HepG2 (cell line): ENCODE measurements around the gene CAPZA1. TPM values are rescaled to one million over a fixed set of nuclear protein-coding genes. Genes with fewer than 3 reads are reported as not detected.

Source experiments
- AHDC1 ChIP-seq: sonication (generic); formaldehyde crosslinking; IDR thresholded peaks from 2 replicates; pipeline ENCODE4 v1.5.1; 2020; ENCODE audit warnings: mild to moderate bottlenecking, missing genetic modification reagents, borderline replicate concordance
- CHD4 ChIP-seq: fragments of 200-600 bp; sonication (generic); IDR thresholded peaks from 2 replicates; pipeline ENCODE4 v1.7.0; 2017; ENCODE audit warnings: mild to moderate bottlenecking, low read length, borderline replicate concordance
- EED ChIP-seq: sonication (generic); formaldehyde crosslinking; IDR thresholded peaks from 2 replicates; pipeline ENCODE4 v1.5.0; 2020; ENCODE audit warnings: mild to moderate bottlenecking, missing genetic modification reagents
- GABPA ChIP-seq, 2 experiments: IDR thresholded peaks; 2 replicates each; pipeline ENCODE4 v1.6.1; 2011 to 2016; ENCODE audit warnings: low read depth in 2 of 2, low read length in 1 of 2, missing biosample characterization in 1 of 2, missing genetic modification characterization in 1 of 2
- KIAA2018 ChIP-seq: sonication (generic); formaldehyde crosslinking; IDR thresholded peaks from 2 replicates; pipeline ENCODE4 v1.5.0; 2020; ENCODE audit warnings: mild to moderate bottlenecking, missing genetic modification reagents, borderline replicate concordance
- MED1 ChIP-seq: sonication (generic); formaldehyde crosslinking; IDR thresholded peaks from 2 replicates; pipeline ENCODE4 v1.4.0; 2020; ENCODE audit warnings: missing genetic modification reagents
- NR2F6 ChIP-seq, 2 experiments: IDR thresholded peaks; 2 replicates each; pipeline ENCODE4 v1.6.1; 2016; ENCODE audit warnings: antibody characterized with exemption in 1 of 2, mild to moderate bottlenecking in 1 of 2
- POLR2A ChIP-seq, 2 experiments: IDR thresholded peaks; 2 replicates each; pipeline ENCODE4 v1.6.1; 2011; ENCODE audit warnings: low read depth in 2 of 2, low read length in 2 of 2, mild to moderate bottlenecking in 1 of 2, moderate library complexity in 1 of 2; ENCODE audit not compliant: insufficient read depth in 1 of 2
- TCF7L2 ChIP-seq: IDR thresholded peaks from 2 replicates; pipeline ENCODE4 v1.6.1; 2011; ENCODE audit warnings: mild to moderate bottlenecking, low read depth, low read length, moderate library complexity
- TOPORS ChIP-seq: sonication (generic); formaldehyde crosslinking; IDR thresholded peaks from 2 replicates; pipeline ENCODE4 v1.8.0; 2023; ENCODE audit warnings: mild to moderate bottlenecking, missing genetic modification reagents
- YEATS2 ChIP-seq: sonication (generic); formaldehyde crosslinking; IDR thresholded peaks from 2 replicates; pipeline ENCODE4 v1.4.0; 2020; ENCODE audit warnings: missing genetic modification reagents, borderline replicate concordance
- ZNF275 ChIP-seq: sonication (generic); formaldehyde crosslinking; IDR thresholded peaks from 2 replicates; pipeline ENCODE4 v1.8.0; 2022; ENCODE audit warnings: missing genetic modification reagents, mild to moderate bottlenecking, inconsistent platforms, borderline replicate concordance
- polyA plus RNA-seq, 8 experiments: library from polyadenylated mRNA; depleted of rRNA in 3 of 8; stranded (reverse) in 7 of 8; unstranded in 1 of 8; fragments of >200 nt; fragmentation: Illumina TruSeq in 4 of 8; extraction: Trizol in 4 of 8; gene quantifications; 2 replicates each; pipeline versions ENCODE4 v1.2.1 to v1.2.3, GENCODE V29; 2011 to 2016; ENCODE audit warnings: low read depth in 4 of 8, missing spikeins in 1 of 8, mixed read lengths in 1 of 8; ENCODE audit not compliant: insufficient read depth in 1 of 8
- total RNA-seq, 5 experiments: library from RNA; depleted of rRNA; stranded (reverse); fragments of >200 nt; fragmentation: Illumina TruSeq; extraction: Trizol; gene quantifications; 2 replicates each; pipeline ENCODE4 v1.2.3, GENCODE V29; 2016; ENCODE audit warnings: low read depth in 1 of 5

CAPZA1 gene
- total and polyA plus RNA-seq, 2 of the 13 experiments (the other 11 are each of a cell fraction or from before 2014, with no cell fraction given), result 67.0 to 117 TPM

- no peak for TF ChIP-seq KIAA2018 (CRISPR knock-in tag)
- no peak; the same call in 1 of the 2 replicates for TF ChIP-seq YEATS2
- TF ChIP-seq GABPA (IDR thresholded peaks at IDR 0.05; ENCODE audit: low read depth, low read length), result no peak
- TF ChIP-seq GABPA (CRISPR knock-in tag; IDR thresholded peaks at IDR 0.05; ENCODE audit: low read depth), result peak; percentile 30; the same call in 1 of the 2 replicates
- TF ChIP-seq ZNF275, result no peak
- no peak for TF ChIP-seq TCF7L2
- TF ChIP-seq EED (CRISPR knock-in tag), result no peak
- TF ChIP-seq AHDC1, result no peak
- TF ChIP-seq CHD4, result peak; percentile 58; the same call in 1 of the 2 replicates
- TF ChIP-seq POLR2A (IDR thresholded peaks at IDR 0.05; ENCODE audit: insufficient read depth in 1 of 2, low read depth in 2 of 2, low read length in 2 of 2), result 0 out of 4 replicates have a peak, but pooled peaks of 1 of the 2 experiments have one; percentile 20
- TF ChIP-seq NR2F6 (IDR thresholded peaks at IDR 0.05), result peak; percentile 38; the same call in 1 of the 2 replicates
- TF ChIP-seq NR2F6 (CRISPR knock-in tag; IDR thresholded peaks at IDR 0.05), result 0 out of 2 replicates have a peak, but pooled peaks have one; percentile 32
- TF ChIP-seq TOPORS (CRISPR knock-in tag), result no peak
- peak; percentile 38; the same call in 1 of the 2 replicates for TF ChIP-seq MED1
Observed at GRCh38 chr1:112700290-112701226, 80.9 kb downstream of the CAPZA1 start (continued).
